ENCODE results near the gene KBTBD12.
"Not testable (repeated sequence)": the region's sequence is repeated elsewhere in the genome, so short reads cannot be mapped to it uniquely, and the experiment has no call there.

Gene KBTBD12

GRCh38 chr3:127903611-127904375 lies 11.2 kb upstream of the KBTBD12 start:
- no peak for DNase-seq (ENCODE audit: low spot score)

- DNase-seq (ENCODE audit: low spot score) = no peak
These were observed 9.5 kb upstream of the KBTBD12 start for GRCh38 chr3:127905556-127905955.

- not testable (repeated sequence) for DNase-seq (ENCODE audit: low spot score)
These were observed 8.4 kb upstream of the KBTBD12 start for GRCh38 chr3:127906653-127907052.

GRCh38 chr3:127908202-127908601 lies 6.8 kb upstream of the KBTBD12 start:
- no peak for DNase-seq (ENCODE audit: low spot score)

GRCh38 chr3:127908951-127909350 lies 6.1 kb upstream of the KBTBD12 start:
- DNase-seq (ENCODE audit: low spot score) = no peak

GRCh38 chr3:127909646-127910045 lies 5.4 kb upstream of the KBTBD12 start:
- no peak for DNase-seq (ENCODE audit: low spot score)

GRCh38 chr3:127911421-127911931 lies 3.6 kb upstream of the KBTBD12 start:
- DNase-seq (ENCODE audit: low spot score) = no peak

- not testable (repeated sequence) for DNase-seq (ENCODE audit: low spot score)
These were observed 1.2 kb upstream of the KBTBD12 start for GRCh38 chr3:127913841-127914240.

GRCh38 chr3:127914584-127914983 lies 448 bp upstream of the KBTBD12 start:
- DNase-seq (ENCODE audit: low spot score) = no peak

- DNase-seq (ENCODE audit: low spot score) = no peak
These were observed 983 bp downstream of the KBTBD12 start for GRCh38 chr3:127915937-127916493.

- DNase-seq (ENCODE audit: low spot score) = no peak
These were observed 5.7 kb downstream of the KBTBD12 start for GRCh38 chr3:127920738-127921137.

- no peak for DNase-seq (ENCODE audit: low spot score)
These were observed 8.6 kb downstream of the KBTBD12 start for GRCh38 chr3:127923611-127924010.

- no peak for DNase-seq (ENCODE audit: low spot score)
These were observed 10.4 kb downstream of the KBTBD12 start for GRCh38 chr3:127925384-127925783.

- DNase-seq (ENCODE audit: low spot score) = no peak
These were observed 13.0 kb downstream of the KBTBD12 start for GRCh38 chr3:127927829-127928604.

- DNase-seq (ENCODE audit: low spot score) = no peak
These were observed 14.9 kb downstream of the KBTBD12 start for GRCh38 chr3:127929818-127930413.

GRCh38 chr3:127933396-127933795 lies 18.4 kb downstream of the KBTBD12 start:
- no peak for DNase-seq (ENCODE audit: low spot score)

GRCh38 chr3:127938800-127939199 lies 23.8 kb downstream of the KBTBD12 start:
- no peak for DNase-seq (ENCODE audit: low spot score)

- DNase-seq (ENCODE audit: low spot score) = no peak
These were observed 25.1 kb downstream of the KBTBD12 start for GRCh38 chr3:127940116-127940515.

GRCh38 chr3:127942613-127943012 lies 27.6 kb downstream of the KBTBD12 start:
- no peak for DNase-seq (ENCODE audit: low spot score)

GRCh38 chr3:127948211-127948610 lies 33.2 kb downstream of the KBTBD12 start:
- DNase-seq (ENCODE audit: low spot score) = no peak

- DNase-seq (ENCODE audit: low spot score) = no peak
These were observed 34.5 kb downstream of the KBTBD12 start for GRCh38 chr3:127949446-127950055.

GRCh38 chr3:127951276-127951675 lies 36.2 kb downstream of the KBTBD12 start:
- DNase-seq (ENCODE audit: low spot score) = peak; percentile 75
